Left renal cortex interstitium (tissue), 4 donors: ENCODE measurements around the gene MTG1. TPM values are rescaled to one million over a fixed set of nuclear protein-coding genes. Genes with fewer than 3 reads are reported as not detected.
"Not testable (repeated sequence)": the region's sequence is repeated elsewhere in the genome, so short reads cannot be mapped to it uniquely, and the experiment has no call there.

ENCODE experiments used
- DNase-seq, 4 donors: peaks; one replicate each; pipeline ENCODE4 v3.0.0-alpha.2; 2013; ENCODE audit warnings: low read depth in 4 of 4, low spot score in 2 of 4, missing footprints in 1 of 4
- polyA plus RNA-seq, 4 donors: library from polyadenylated mRNA; unstranded; fragments of 120-200 nt; gene quantifications; one replicate each; pipeline ENCODE4 v1.2.1, GENCODE V29; 2013; ENCODE audit not compliant: insufficient read length in 4 of 4

MTG1 gene
- polyA plus RNA-seq, 4 donors = 60.3 to 104 (median 81.0) TPM

- no peak for DNase-seq
Measured at GRCh38 chr10:133421336-133422222, 27.6 kb downstream of the MTG1 start.

- DNase-seq = no peak
Measured at GRCh38 chr10:133422223-133422806, 28.4 kb downstream of the MTG1 start.

- DNase-seq = no peak
Measured at GRCh38 chr10:133422807-133423771, 29.1 kb downstream of the MTG1 start.

GRCh38 chr10:133424102-133424501 lies 30.1 kb downstream of the MTG1 start:
- not testable (repeated sequence) for DNase-seq

- DNase-seq = not testable (repeated sequence)
Measured at GRCh38 chr10:133424601-133425000, 30.6 kb downstream of the MTG1 start, which contains the start of gene SPRN. Gene SPRN, minus strand, starts transcription at chr10:133424625. Its CDS starts 944 bp downstream, at chr10:133423681.

GRCh38 chr10:133429571-133429970 lies 35.6 kb downstream of the MTG1 start:
- DNase-seq = not testable (repeated sequence)

- DNase-seq = not testable (repeated sequence)
Measured at GRCh38 chr10:133431888-133432613, 38.1 kb downstream of the MTG1 start.

GRCh38 chr10:133432789-133433188 lies 38.8 kb downstream of the MTG1 start:
- DNase-seq = not testable (repeated sequence)

- DNase-seq = no peak
Measured at GRCh38 chr10:133438711-133439273, 44.8 kb downstream of the MTG1 start.

GRCh38 chr10:133439517-133440461 lies 45.8 kb downstream of the MTG1 start:
- DNase-seq = no peak

- DNase-seq = no peak
Measured at GRCh38 chr10:133440633-133441285, 46.8 kb downstream of the MTG1 start.

- DNase-seq = not testable (repeated sequence)
Measured at GRCh38 chr10:133441356-133441755, 47.4 kb downstream of the MTG1 start.

GRCh38 chr10:133441780-133442179 lies 47.8 kb downstream of the MTG1 start:
- DNase-seq = no peak

- DNase-seq = no peak
Measured at GRCh38 chr10:133442191-133442966, 48.4 kb downstream of the MTG1 start.

GRCh38 chr10:133442967-133443924 lies 49.3 kb downstream of the MTG1 start:
- no peak for DNase-seq
